Endothelial cell of umbilical vein (primary cell): ENCODE results near the gene NR3C1. TPM values are rescaled to one million over a fixed set of nuclear protein-coding genes. Genes with fewer than 3 reads are reported as not detected.

Source experiments
- BruUV-seq: library from RNA; stranded (reverse); fragments of 400-500 nt; replicated peaks from 2 replicates; lab custom pipeline; 2021; lab: Mats Ljungman, UMichigan
- CTCF ChIA-PET: fragments of 300-600, 350-600 bp; sonication (Branson Sonifier 250); formaldehyde crosslinking; loops from one replicate; lab custom pipeline; 2021; ENCODE audit warnings: antibody characterized with exemption, inconsistent platforms; lab: Charles Lee
- POLR2A ChIA-PET: fragments of 300-600, 350-600 bp; sonication (Branson Sonifier 250); formaldehyde crosslinking; loops from one replicate; lab custom pipeline; 2021; ENCODE audit warnings: antibody characterized with exemption, inconsistent platforms; lab: Charles Lee
- DNase-seq: peaks from one replicate; pipeline ENCODE4 v3.0.0-alpha.2; 2011; ENCODE audit warnings: low read depth, low spot score
- FAIRE-seq: peaks from 2 replicates; lab custom pipeline; 2011; peaks lifted over from hg19 to GRCh38; lab: Jason Lieb, UNC
- H2AFZ ChIP-seq: 2 replicates; pipeline ENCODE4 v1.6.0; 2012; ENCODE audit warnings: low read depth, low read length, control low read depth, inconsistent platforms
- H3K27ac ChIP-seq: 2 replicates; pipeline ENCODE4 v1.5.1; 2011; ENCODE audit warnings: low read depth, mild to moderate bottlenecking, control low read depth, low read length, moderate library complexity; ENCODE audit not compliant: insufficient read depth
- H3K27me3 ChIP-seq, 2 experiments: 2 replicates each; pipeline versions ENCODE4 v1.6.0 to v1.6.1; 2011; ENCODE audit warnings: low read length in 2 of 2, mixed read lengths in 1 of 2; ENCODE audit not compliant: control insufficient read depth in 2 of 2, insufficient read depth in 2 of 2
- H3K36me3 ChIP-seq, 2 experiments: 2 replicates in 1 of 2; 3 replicates in 1 of 2; pipeline ENCODE4 v1.5.1; 2011; ENCODE audit warnings: low read length in 2 of 2, mild to moderate bottlenecking in 1 of 2, moderate library complexity in 1 of 2; ENCODE audit not compliant: control insufficient read depth in 2 of 2, insufficient read depth in 2 of 2; ENCODE audit errors: extremely low read depth in 1 of 2
- H3K4me1 ChIP-seq: 3 replicates; pipeline ENCODE4 v1.5.1; 2011; ENCODE audit warnings: mild to moderate bottlenecking, low read length; ENCODE audit not compliant: control insufficient read depth, insufficient read depth; ENCODE audit errors: extremely low read depth
- H3K4me2 ChIP-seq: 2 replicates; pipeline ENCODE4 v1.6.1; 2011; ENCODE audit warnings: low read length, control low read depth, mixed read lengths; ENCODE audit not compliant: insufficient read depth
- H3K4me3 ChIP-seq, 3 experiments: fragments of 200-600 bp in 1 of 3; sonication (generic), shearing (Covaris generic) in 1 of 3; replicated peaks in 1 of 3; 2 replicates each; pipeline ENCODE4 v1.5.1; 2011 to 2016; ENCODE audit warnings: control low read depth in 3 of 3, low read length in 3 of 3, mild to moderate bottlenecking in 2 of 3, inconsistent platforms in 1 of 3, low read depth in 1 of 3, moderate library complexity in 1 of 3; ENCODE audit not compliant: insufficient read depth in 1 of 3
- H3K79me2 ChIP-seq: 2 replicates; pipeline ENCODE4 v1.6.0; 2012; ENCODE audit warnings: low read length, inconsistent platforms; ENCODE audit not compliant: control insufficient read depth, insufficient read depth
- H3K9ac ChIP-seq: replicated peaks from 2 replicates; pipeline ENCODE3; 2011; ENCODE audit warnings: low read length, control low read depth; ENCODE audit not compliant: insufficient read depth; ENCODE audit errors: extremely low read depth
- H3K9me1 ChIP-seq: replicated peaks from 3 replicates; pipeline ENCODE4 v1.6.0; 2011; ENCODE audit warnings: mild to moderate bottlenecking, low read length; ENCODE audit not compliant: control insufficient read depth, insufficient read depth; ENCODE audit errors: extremely low read depth
- H3K9me3 ChIP-seq: replicated peaks from 2 replicates; pipeline ENCODE4 v1.5.1; 2012; ENCODE audit warnings: low read length, inconsistent platforms; ENCODE audit not compliant: control insufficient read depth, insufficient read depth
- H4K20me1 ChIP-seq: replicated peaks from 2 replicates; pipeline ENCODE3; 2011; ENCODE audit warnings: mild to moderate bottlenecking, low read length; ENCODE audit not compliant: control insufficient read depth, insufficient read depth; ENCODE audit errors: extremely low read depth
- CTCF ChIP-seq, 2 donors: IDR thresholded peaks; 1 replicate in 1 of 2; 2 replicates in 1 of 2; pipeline ENCODE4 v1.5.1; 2011; ENCODE audit warnings: low read length in 2 of 2, mild to moderate bottlenecking in 2 of 2, moderate library complexity in 2 of 2, control low read depth in 1 of 2, inconsistent platforms in 1 of 2, low read depth in 1 of 2; ENCODE audit not compliant: insufficient read depth in 1 of 2; ENCODE audit errors: extremely low read depth in 1 of 2
- EZH2 ChIP-seq: IDR thresholded peaks from 2 replicates; pipeline ENCODE4 v1.6.1; 2012; ENCODE audit warnings: borderline replicate concordance, low read depth, mild to moderate bottlenecking, moderate library complexity, low read length, inconsistent platforms; ENCODE audit not compliant: severe bottlenecking
- FOS ChIP-seq: IDR thresholded peaks from 2 replicates; pipeline ENCODE4 v1.6.1; 2011; ENCODE audit warnings: mild to moderate bottlenecking, low read length, moderate library complexity, borderline replicate concordance; ENCODE audit not compliant: insufficient read depth
- GATA2 ChIP-seq: IDR thresholded peaks from 2 replicates; pipeline ENCODE4 v1.7.0; 2011; ENCODE audit warnings: low read depth, mild to moderate bottlenecking, moderate library complexity, mixed read lengths, low read length; ENCODE audit not compliant: insufficient read length, insufficient read depth
- JUN ChIP-seq: IDR thresholded peaks from 2 replicates; pipeline ENCODE4 v1.6.1; 2011; ENCODE audit warnings: borderline replicate concordance, low read depth; ENCODE audit not compliant: insufficient read length, insufficient read depth
- MAX ChIP-seq: IDR thresholded peaks from 2 replicates; pipeline ENCODE4 v1.6.1; 2011; ENCODE audit not compliant: insufficient read depth, insufficient read length
- MYC ChIP-seq: IDR thresholded peaks from one replicate; pipeline ENCODE4 v1.6.1; 2011; ENCODE audit warnings: mild to moderate bottlenecking, low read depth, low read length
- POLR2A ChIP-seq: IDR thresholded peaks from 2 replicates; pipeline ENCODE4 v1.6.1; 2012; ENCODE audit warnings: low read depth, mild to moderate bottlenecking, control low read depth, low read length
- POLR2AphosphoS5 ChIP-seq: IDR thresholded peaks from 2 replicates; pipeline ENCODE4 v1.6.1; 2012; ENCODE audit warnings: low read depth, mild to moderate bottlenecking, control low read depth, low read length, moderate library complexity; ENCODE audit not compliant: insufficient read depth
- dilution Hi-C: fragments of 300-500 bp; cut with MboI; formaldehyde crosslinking; loops from one replicate; pipeline ENCODE4 v1.15.0; 2019; ENCODE audit warnings: low sequenced_read_pairs; ENCODE audit not compliant: extremely low pct_ligation_motif_present
- intact Hi-C: fragments of 100-400 bp; cut with micrococcal nuclease; formaldehyde crosslinking; loops from one replicate; pipeline ENCODE4 v1.10.0; 2022
- polyA plus RNA-seq, 4 experiments: library from polyadenylated mRNA; depleted of rRNA in 3 of 4; stranded (reverse) in 3 of 4; unstranded in 1 of 4; fragments of >200 nt; gene quantifications; 2 replicates each; pipeline versions ENCODE4 v1.2.1 to v1.2.3, GENCODE V29; 2011 to 2012; ENCODE audit warnings: missing spikeins in 1 of 4
- total RNA-seq: library from RNA; stranded (reverse); gene quantifications from 2 replicates; pipeline ENCODE4 v1.2.3, GENCODE V29; 2021

Gene NR3C1
- total and polyA plus RNA-seq, 2 donors (not counting 3 experiments of a cell fraction or from before 2014, with no cell fraction given) = 4.1 to 17.0 TPM

- TF ChIP-seq MYC = no peak
- TF ChIP-seq JUN = no peak
- TF ChIP-seq FOS = no peak
- TF ChIP-seq EZH2 = no peak
- TF ChIP-seq MAX = no peak
- Histone ChIP-seq H3K9me1 (no peaks in the 10 kb centered on the region), H3K36me3 (no peaks in the 10 kb centered on the region), H3K27me3 (no peaks in the 10 kb centered on the region), H3K27ac (no peak overlapping the region), H3K9ac (no peak overlapping the region), H3K4me2 (no peak overlapping the region), H3K4me3 (no peak overlapping the region), H4K20me1 (no peaks in the 10 kb centered on the region), H3K9me3 (no peaks in the 10 kb centered on the region), H2AFZ (no peak overlapping the region), H3K79me2 (no peaks in the 10 kb centered on the region), H3K4me1 (peaks cover 15% of the 10 kb centered on the region)
- DNase-seq (no peak), FAIRE-seq (no peak)
- BruUV-seq = no TSS peak
- CTCF ChIA-PET = no interaction called here
- intact Hi-C loops (loop anchor here (10.0 kb wide), 2 partner anchors 185 to 695 kb away; no protein-coding TSS in a partner anchor), dilution Hi-C loops (no loop called here)
- POLR2A ChIA-PET = no interaction called here
Observed at GRCh38 chr5:143409926-143410325, 6.4 kb upstream of the NR3C1 start.

- Histone ChIP-seq H3K9me1 (no peaks in the 10 kb centered on the region), H3K27me3 (no peaks in the 10 kb centered on the region), H3K4me2 (no peak overlapping the region), H3K27ac (no peak overlapping the region), H4K20me1 (no peaks in the 10 kb centered on the region), H3K79me2 (peaks cover 14% of the 10 kb centered on the region), H3K9ac (no peak overlapping the region), H3K4me3 (no peak overlapping the region), H2AFZ (no peak overlapping the region), H3K36me3 (no peaks in the 10 kb centered on the region), H3K9me3 (no peaks in the 10 kb centered on the region), H3K4me1 (peaks cover 17% of the 10 kb centered on the region)
- BruUV-seq = no TSS peak
- ChIA-PET CTCF (no interaction called here), POLR2A (no interaction called here)
- intact Hi-C loops (loop anchor here (10.0 kb wide), 2 partner anchors 188 to 692 kb away; no protein-coding TSS in a partner anchor), dilution Hi-C loops (no loop called here)
- FAIRE-seq (no peak), DNase-seq (no peak)
- TF ChIP-seq EZH2 (no peak), POLR2AphosphoS5 (no peak), CTCF (IDR thresholded peaks at IDR 0.05; ENCODE audit: extremely low read depth in 1 of 2, insufficient read depth in 1 of 2, low read depth in 1 of 2, low read length in 2 of 2) (no peak), MYC (no peak), POLR2A (no peak), GATA2 (no peak), FOS (no peak), MAX (no peak)
Observed at GRCh38 chr5:143406408-143406807, 2.9 kb upstream of the NR3C1 start.
